ENCODE measurements around the gene NPHP1. TPM values are rescaled to one million over a fixed set of nuclear protein-coding genes. Genes with fewer than 3 reads are reported as not detected.
"Not testable (repeated sequence)": the region's sequence is repeated elsewhere in the genome, so short reads cannot be mapped to it uniquely, and the experiment has no call there.

The NPHP1 gene
- total RNA-seq, 1 donor from 2014 or later: 5.7 TPM

GRCh38 chr2:110101901-110102803, 102.7 kb downstream of the NPHP1 start:
- H3K4me1 Mint-ChIP-seq (ENCODE audit: unreplicated experiment): peaks cover 39% of the 10 kb centered on the region
- peak overlapping the region; percentile 100 for H3K27ac Mint-ChIP-seq (ENCODE audit: unreplicated experiment)
- H3K27me3 Mint-ChIP-seq (ENCODE audit: unreplicated experiment): peaks cover 17% of the 10 kb centered on the region
- TF ChIP-seq CTCF (IDR thresholded peaks at IDR 0.05; ENCODE audit: unreplicated experiment): no peak
- peak overlapping the region; percentile 78 for H3K4me3 Mint-ChIP-seq (ENCODE audit: unreplicated experiment)
- no peaks in the 10 kb centered on the region for H3K36me3 Mint-ChIP-seq (ENCODE audit: low read depth, unreplicated experiment)
- H3K9me3 Mint-ChIP-seq (ENCODE audit: unreplicated experiment): no peaks in the 10 kb centered on the region
- DNase-seq (ENCODE audit: low spot score): no peak

GRCh38 chr2:110101280-110101844, 103.5 kb downstream of the NPHP1 start:
- DNase-seq (ENCODE audit: low spot score): peak; percentile 63
- TF ChIP-seq CTCF (IDR thresholded peaks at IDR 0.05; ENCODE audit: unreplicated experiment): no peak
- Mint-ChIP-seq H3K27ac (ENCODE audit: unreplicated experiment) (peak overlapping the region; percentile 100), H3K4me1 (ENCODE audit: unreplicated experiment) (peaks cover 39% of the 10 kb centered on the region), H3K27me3 (ENCODE audit: unreplicated experiment) (peaks cover 19% of the 10 kb centered on the region), H3K4me3 (ENCODE audit: unreplicated experiment) (peak overlapping the region; percentile 62), H3K9me3 (ENCODE audit: unreplicated experiment) (no peaks in the 10 kb centered on the region), H3K36me3 (ENCODE audit: low read depth, unreplicated experiment) (no peaks in the 10 kb centered on the region)

GRCh38 chr2:110100880-110101279, 103.9 kb downstream of the NPHP1 start:
- H3K4me3 Mint-ChIP-seq (ENCODE audit: unreplicated experiment); H3K36me3 Mint-ChIP-seq (ENCODE audit: low read depth, unreplicated experiment); H3K9me3 Mint-ChIP-seq (ENCODE audit: unreplicated experiment); DNase-seq (ENCODE audit: low spot score): not testable (repeated sequence)
- peak overlapping the region; percentile 100 for H3K27ac Mint-ChIP-seq (ENCODE audit: unreplicated experiment)
- H3K27me3 Mint-ChIP-seq (ENCODE audit: unreplicated experiment): peaks cover 19% of the 10 kb centered on the region
- peaks cover 39% of the 10 kb centered on the region for H3K4me1 Mint-ChIP-seq (ENCODE audit: unreplicated experiment)

DNA sequence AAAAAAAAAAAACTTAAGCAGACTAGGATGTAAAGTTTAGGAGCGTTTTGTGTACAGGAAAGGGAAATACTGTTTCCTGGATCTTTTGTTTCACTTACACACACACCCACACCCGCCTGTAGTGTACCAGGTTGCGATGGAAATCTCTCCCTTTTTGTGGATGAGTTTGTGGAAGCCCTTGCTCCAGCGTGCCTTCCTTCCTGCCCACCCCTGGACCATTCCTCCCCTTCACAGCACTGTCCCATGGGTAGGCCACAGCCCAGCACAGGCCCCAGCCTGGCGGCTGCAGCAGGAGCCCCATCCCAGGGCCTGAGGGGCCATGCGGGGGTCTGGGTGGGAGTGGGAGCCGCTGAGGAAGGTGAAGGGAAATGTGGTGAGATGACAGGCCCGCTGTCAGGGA, 104.3 kb downstream of the NPHP1 start:
- H3K9me3 Mint-ChIP-seq (ENCODE audit: unreplicated experiment): no peaks in the 10 kb centered on the region

More for the DNA sequence above, 104.3 kb downstream of the NPHP1 start:
- no peak overlapping the region for H3K4me3 Mint-ChIP-seq (ENCODE audit: unreplicated experiment)
- peak overlapping the region; percentile 100 for H3K27ac Mint-ChIP-seq (ENCODE audit: unreplicated experiment)
- no peaks in the 10 kb centered on the region for H3K36me3 Mint-ChIP-seq (ENCODE audit: low read depth, unreplicated experiment)
- peak; percentile 34 for DNase-seq (ENCODE audit: low spot score)
- peaks cover 19% of the 10 kb centered on the region for H3K27me3 Mint-ChIP-seq (ENCODE audit: unreplicated experiment)
- peaks cover 39% of the 10 kb centered on the region for H3K4me1 Mint-ChIP-seq (ENCODE audit: unreplicated experiment)
- no peak for TF ChIP-seq CTCF (IDR thresholded peaks at IDR 0.05; ENCODE audit: unreplicated experiment)

All from endothelial cell (in vitro differentiated cells).